Bronchial epithelial cell (primary cell): ENCODE results near the gene KRT16. TPM values are rescaled to one million over a fixed set of nuclear protein-coding genes. Genes with fewer than 3 reads are reported as not detected.
"Not testable (repeated sequence)": the region's sequence is repeated elsewhere in the genome, so short reads cannot be mapped to it uniquely, and the experiment has no call there.

Source experiments
- DNase-seq: peaks from one replicate; pipeline ENCODE4 v3.0.0-alpha.2; 2010; ENCODE audit warnings: low read depth
- FAIRE-seq: peaks from 2 replicates; lab custom pipeline; 2011; peaks lifted over from hg19 to GRCh38; lab: Jason Lieb, UNC
- H3K27me3 ChIP-seq: 2 replicates; pipeline ENCODE4 v1.5.1; 2011; ENCODE audit warnings: low read length; ENCODE audit not compliant: control insufficient read depth, insufficient read depth
- H3K36me3 ChIP-seq: 2 replicates; pipeline ENCODE4 v1.5.1; 2011; ENCODE audit warnings: low read length; ENCODE audit not compliant: control insufficient read depth, insufficient read depth
- H3K4me3 ChIP-seq: 2 replicates; pipeline ENCODE4 v1.5.1; 2011; ENCODE audit warnings: mild to moderate bottlenecking, low read depth, low read length, control low read depth
- total RNA-seq: library from RNA; depleted of rRNA; stranded (reverse); fragments of >200 nt; gene quantifications from 2 replicates; pipeline ENCODE4 v1.2.1, GENCODE V29; 2014
- TF ChIP-seq, protein P1 (sequence below): IDR thresholded peaks from 2 replicates; pipeline ENCODE4 v1.5.1; 2011; ENCODE audit warnings: mild to moderate bottlenecking, moderate library complexity, low read length, control low read depth, inconsistent platforms; ENCODE audit not compliant: insufficient read depth, severe bottlenecking

The KRT16 gene
- total RNA-seq, 1 donor from 2014 or later, result 1,390 TPM

DNA sequence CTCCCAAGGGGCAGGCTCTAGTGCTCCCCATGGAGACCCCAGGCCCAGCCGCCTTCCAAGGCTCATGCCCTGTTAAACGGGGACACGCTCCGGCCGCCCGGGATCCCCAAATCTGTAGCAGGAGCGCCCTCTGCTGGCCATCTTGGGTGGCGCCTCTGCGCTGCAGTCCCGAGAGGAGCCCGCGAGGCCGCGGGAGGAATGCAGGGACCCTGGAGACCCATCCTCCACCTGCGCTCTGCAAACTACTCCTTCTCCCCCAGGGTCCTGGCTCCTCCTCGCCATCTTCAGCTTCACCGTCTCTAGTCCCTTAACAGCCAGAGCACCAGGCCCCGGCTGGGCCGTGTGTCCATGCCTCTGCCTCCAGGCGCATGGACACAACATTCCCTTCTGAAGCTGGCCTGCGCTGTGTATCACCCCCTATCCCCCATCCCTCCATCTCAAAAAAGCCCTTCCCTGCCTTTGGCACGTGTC is 35.4 kb upstream of the KRT16 start:
- TF ChIP-seq, protein P1, sequence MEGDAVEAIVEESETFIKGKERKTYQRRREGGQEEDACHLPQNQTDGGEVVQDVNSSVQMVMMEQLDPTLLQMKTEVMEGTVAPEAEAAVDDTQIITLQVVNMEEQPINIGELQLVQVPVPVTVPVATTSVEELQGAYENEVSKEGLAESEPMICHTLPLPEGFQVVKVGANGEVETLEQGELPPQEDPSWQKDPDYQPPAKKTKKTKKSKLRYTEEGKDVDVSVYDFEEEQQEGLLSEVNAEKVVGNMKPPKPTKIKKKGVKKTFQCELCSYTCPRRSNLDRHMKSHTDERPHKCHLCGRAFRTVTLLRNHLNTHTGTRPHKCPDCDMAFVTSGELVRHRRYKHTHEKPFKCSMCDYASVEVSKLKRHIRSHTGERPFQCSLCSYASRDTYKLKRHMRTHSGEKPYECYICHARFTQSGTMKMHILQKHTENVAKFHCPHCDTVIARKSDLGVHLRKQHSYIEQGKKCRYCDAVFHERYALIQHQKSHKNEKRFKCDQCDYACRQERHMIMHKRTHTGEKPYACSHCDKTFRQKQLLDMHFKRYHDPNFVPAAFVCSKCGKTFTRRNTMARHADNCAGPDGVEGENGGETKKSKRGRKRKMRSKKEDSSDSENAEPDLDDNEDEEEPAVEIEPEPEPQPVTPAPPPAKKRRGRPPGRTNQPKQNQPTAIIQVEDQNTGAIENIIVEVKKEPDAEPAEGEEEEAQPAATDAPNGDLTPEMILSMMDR, result peak; percentile 96
- FAIRE-seq, result no peak
- no peak for DNase-seq
- no peaks in the 10 kb centered on the region for H3K36me3 ChIP-seq
- H3K27me3 ChIP-seq, result no peaks in the 10 kb centered on the region
- no peak overlapping the region for H3K4me3 ChIP-seq

DNA sequence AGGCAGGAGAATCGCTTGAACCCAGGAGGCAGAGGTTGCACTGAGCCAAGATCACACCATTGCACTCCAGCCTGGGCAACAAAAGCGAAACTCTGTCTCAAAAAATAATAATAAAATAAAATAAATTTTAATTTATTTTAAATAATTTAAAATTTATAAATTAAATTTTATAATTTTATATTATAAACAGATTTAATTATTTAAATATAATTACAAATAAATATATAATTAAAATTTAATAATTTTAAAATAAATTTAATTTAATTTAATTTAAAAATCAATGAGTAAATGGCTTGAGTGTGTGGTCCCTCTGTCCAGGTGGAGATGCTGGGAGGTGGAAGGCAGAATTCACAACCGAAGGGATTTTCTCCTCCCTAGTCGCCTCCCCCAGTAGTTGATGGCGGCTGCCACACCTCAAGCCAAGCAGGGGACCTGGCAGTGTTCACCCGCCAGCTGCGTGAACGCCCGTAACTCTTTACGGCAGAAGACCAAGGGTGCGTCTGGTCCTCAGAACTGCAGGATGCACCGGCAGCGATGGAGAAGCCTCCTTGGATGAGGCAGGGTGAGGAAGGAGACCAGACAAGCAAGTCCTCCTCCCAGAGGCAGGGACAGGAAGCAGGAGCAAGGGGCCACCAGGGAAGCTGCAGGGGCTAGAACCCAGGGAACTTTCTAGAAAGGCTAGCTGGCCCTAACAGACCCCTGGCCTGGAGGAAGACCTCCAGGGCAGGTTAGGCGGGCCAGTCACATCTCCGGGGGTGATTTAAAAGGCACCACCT is 34.7 kb upstream of the KRT16 start:
- FAIRE-seq, result no peak
- no peak overlapping the region for H3K4me3 ChIP-seq
- TF ChIP-seq, protein P1, result no peak

DNA sequence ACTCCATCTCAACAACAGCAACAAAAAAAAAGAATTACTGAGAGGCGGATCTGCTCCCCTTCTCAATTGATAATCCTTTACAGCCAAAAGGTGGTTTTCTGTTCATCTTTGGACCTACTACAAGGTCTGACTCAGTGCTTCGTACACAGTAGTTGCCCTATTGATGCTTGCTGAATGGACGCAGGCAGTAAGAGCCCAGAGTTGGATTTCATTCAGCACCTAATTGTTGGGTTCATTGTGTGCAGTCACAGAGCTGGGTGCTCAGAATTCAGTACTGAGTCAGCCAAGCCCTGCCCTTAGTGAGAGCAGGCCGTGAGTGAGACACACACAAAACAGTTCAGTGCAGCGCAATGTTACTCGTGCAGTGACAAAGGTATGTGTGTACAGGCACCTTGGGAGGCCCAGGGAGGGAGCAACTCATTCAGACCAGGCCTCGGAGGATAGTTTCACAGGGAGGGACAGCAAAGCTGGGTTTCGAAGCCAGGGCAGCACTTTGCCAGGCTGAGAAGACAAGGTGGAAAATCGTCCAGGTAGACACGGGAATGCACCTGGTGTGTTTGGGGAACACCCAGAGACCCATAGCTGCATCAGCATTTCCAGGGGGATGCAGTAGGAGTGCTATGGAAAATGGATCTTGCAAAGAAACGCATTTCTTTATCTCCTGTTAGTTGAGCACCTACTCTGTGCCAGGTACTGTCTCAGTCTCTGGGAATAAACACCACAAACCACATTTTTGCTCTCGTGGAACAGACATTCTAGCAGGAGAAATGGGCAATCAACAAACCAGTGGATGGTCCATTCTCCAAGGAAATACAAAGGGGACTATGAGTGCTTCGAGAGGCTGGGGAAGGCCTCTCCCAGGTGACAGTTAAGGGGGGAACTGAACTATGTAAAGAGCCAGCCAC is 29.9 kb upstream of the KRT16 start:
- TF ChIP-seq, protein P1, result no peak
- peak; percentile 98 for FAIRE-seq
- no peak overlapping the region for H3K4me3 ChIP-seq
- H3K36me3 ChIP-seq, result no peaks in the 10 kb centered on the region
- no peaks in the 10 kb centered on the region for H3K27me3 ChIP-seq
- DNase-seq, result peak; percentile 90

More for the DNA sequence above, 34.7 kb upstream of the KRT16 start:
- H3K27me3 ChIP-seq, result no peaks in the 10 kb centered on the region
- no peaks in the 10 kb centered on the region for H3K36me3 ChIP-seq
- DNase-seq, result no peak

DNA sequence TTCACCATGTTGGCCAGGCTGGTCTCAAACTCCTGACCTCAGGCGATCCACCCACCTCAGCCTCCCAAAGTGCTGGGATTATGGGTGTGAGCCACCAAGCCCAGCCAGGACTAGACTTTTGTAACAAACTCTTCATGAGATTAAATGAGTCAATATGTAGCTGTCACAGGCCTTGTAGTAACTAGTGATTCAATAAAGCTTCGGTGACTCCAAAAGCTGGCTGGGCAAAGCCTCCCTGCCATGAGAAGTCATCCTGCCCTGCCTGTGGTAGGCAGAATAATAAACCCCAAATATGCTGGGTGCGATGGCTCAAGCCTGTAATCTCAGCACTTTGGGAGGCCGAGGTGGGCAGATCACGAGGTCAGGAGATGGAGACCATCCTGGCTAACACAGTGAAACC is 28.0 kb upstream of the KRT16 start:
- not testable (repeated sequence) for H3K36me3 ChIP-seq, DNase-seq, H3K27me3 ChIP-seq, H3K4me3 ChIP-seq, FAIRE-seq

DNA sequence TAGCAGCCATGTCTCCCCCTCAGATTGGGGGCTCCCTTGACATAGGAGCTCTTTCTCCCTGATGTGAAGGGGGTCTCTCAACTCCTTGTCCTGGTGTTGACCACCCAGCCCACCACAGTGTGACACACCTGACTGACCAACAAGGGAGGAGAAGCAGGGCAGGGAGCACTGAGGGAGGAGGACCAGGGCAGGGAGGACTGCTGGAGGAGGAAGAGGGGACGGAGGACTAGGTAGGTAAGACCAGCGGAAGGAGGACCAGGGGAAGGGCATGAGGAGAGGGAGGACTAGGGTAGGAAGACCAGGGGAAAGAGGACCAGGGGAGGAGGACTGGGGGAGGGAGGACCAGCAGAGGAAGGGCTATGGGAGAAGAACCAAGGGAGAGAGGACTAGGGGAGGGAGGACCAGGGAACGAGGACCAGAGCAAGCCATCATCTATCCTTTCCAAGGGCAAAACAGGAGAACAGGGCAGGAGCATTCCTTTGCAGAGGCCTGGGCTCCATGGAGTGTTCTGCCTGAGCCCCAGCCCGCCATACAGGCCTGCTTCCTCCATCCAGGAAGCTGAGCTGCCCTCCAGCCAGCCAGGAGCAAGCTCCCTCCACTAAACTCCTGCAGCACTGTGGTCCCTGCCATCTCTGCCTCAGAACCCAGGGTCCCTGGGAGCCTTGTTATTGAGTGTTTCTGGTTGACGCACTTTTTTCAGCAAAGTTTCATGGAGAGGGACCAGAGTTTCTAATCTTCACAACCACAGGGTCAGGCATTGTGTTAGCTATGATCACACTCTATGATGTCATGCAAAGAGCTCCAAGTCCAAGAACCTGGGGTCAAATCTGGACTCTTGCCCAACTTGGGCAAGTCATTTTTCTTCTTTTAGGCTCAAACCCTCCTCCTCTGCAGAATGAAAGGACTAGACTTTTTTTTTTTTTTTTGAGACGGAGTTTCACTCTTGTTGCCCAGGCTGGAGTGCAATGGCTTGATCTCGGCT is 27.2 kb upstream of the KRT16 start:
- no peak for FAIRE-seq
- TF ChIP-seq, protein P1, result no peak
- no peak for DNase-seq
- Histone ChIP-seq H3K4me3 (no peak overlapping the region), H3K27me3 (no peaks in the 10 kb centered on the region), H3K36me3 (no peaks in the 10 kb centered on the region)
